Nephron (organoid): Measurements from ENCODE around the gene MARCKS.

Experiments
- H3K27ac Mint-ChIP-seq, 3 experiments: 2 replicates each; pipeline ENCODE4 v1.8.0; 2020; ENCODE audit warnings: mixed read lengths in 3 of 3, mild to moderate bottlenecking in 2 of 3, moderate library complexity in 1 of 3
- H3K27me3 Mint-ChIP-seq: 2 replicates; pipeline ENCODE4 v1.8.0; 2021; ENCODE audit warnings: low read depth, mild to moderate bottlenecking, moderate library complexity, mixed read lengths
- H3K36me3 Mint-ChIP-seq: 2 replicates; pipeline ENCODE4 v1.8.0; 2020; ENCODE audit warnings: low read depth, mixed read lengths
- H3K4me1 Mint-ChIP-seq: 2 replicates; pipeline ENCODE4 v1.8.0; 2020; ENCODE audit warnings: mixed read lengths
- H3K4me3 Mint-ChIP-seq, 3 experiments: 2 replicates each; pipeline ENCODE4 v1.8.0; 2020; ENCODE audit warnings: mild to moderate bottlenecking in 3 of 3, mixed read lengths in 3 of 3, moderate library complexity in 2 of 3
- H3K9me3 Mint-ChIP-seq: 2 replicates; pipeline ENCODE4 v1.8.0; 2020; ENCODE audit warnings: mixed read lengths
- TF ChIP-seq, protein P1 (sequence below), 3 experiments: fragments of 200-600 bp; sonication (generic); IDR thresholded peaks; one replicate each; pipeline ENCODE4 v1.5.0; 2021; ENCODE audit warnings: antibody characterized with exemption in 3 of 3; ENCODE audit not compliant: unreplicated experiment in 3 of 3

MARCKS gene

GRCh38 chr6:113828984-113829695 is 28.0 kb upstream of the MARCKS start:
- Mint-ChIP-seq H3K27ac (peak overlapping the region in 1 of 3 experiments; percentile 9), H3K36me3 (no peaks in the 10 kb centered on the region), H3K27me3 (no peaks in the 10 kb centered on the region), H3K4me3 (no peak overlapping the region), H3K9me3 (no peaks in the 10 kb centered on the region), H3K4me1 (peaks cover 46% of the 10 kb centered on the region)
- TF ChIP-seq, protein P1, sequence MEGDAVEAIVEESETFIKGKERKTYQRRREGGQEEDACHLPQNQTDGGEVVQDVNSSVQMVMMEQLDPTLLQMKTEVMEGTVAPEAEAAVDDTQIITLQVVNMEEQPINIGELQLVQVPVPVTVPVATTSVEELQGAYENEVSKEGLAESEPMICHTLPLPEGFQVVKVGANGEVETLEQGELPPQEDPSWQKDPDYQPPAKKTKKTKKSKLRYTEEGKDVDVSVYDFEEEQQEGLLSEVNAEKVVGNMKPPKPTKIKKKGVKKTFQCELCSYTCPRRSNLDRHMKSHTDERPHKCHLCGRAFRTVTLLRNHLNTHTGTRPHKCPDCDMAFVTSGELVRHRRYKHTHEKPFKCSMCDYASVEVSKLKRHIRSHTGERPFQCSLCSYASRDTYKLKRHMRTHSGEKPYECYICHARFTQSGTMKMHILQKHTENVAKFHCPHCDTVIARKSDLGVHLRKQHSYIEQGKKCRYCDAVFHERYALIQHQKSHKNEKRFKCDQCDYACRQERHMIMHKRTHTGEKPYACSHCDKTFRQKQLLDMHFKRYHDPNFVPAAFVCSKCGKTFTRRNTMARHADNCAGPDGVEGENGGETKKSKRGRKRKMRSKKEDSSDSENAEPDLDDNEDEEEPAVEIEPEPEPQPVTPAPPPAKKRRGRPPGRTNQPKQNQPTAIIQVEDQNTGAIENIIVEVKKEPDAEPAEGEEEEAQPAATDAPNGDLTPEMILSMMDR (IDR thresholded peaks at IDR 0.05; ENCODE audit: unreplicated experiment in 3 of 3), result no peak

- TF ChIP-seq, protein P1 (IDR thresholded peaks at IDR 0.05; ENCODE audit: unreplicated experiment in 3 of 3), result no peak
- peak overlapping the region in 1 of 3 experiments; percentile 9 for H3K27ac Mint-ChIP-seq
- no peaks in the 10 kb centered on the region for H3K36me3 Mint-ChIP-seq
- no peaks in the 10 kb centered on the region for H3K27me3 Mint-ChIP-seq
- peaks cover 41% of the 10 kb centered on the region for H3K4me1 Mint-ChIP-seq
- no peak overlapping the region for H3K4me3 Mint-ChIP-seq
- H3K9me3 Mint-ChIP-seq, result no peaks in the 10 kb centered on the region
These were observed 27.5 kb upstream of the MARCKS start for GRCh38 chr6:113829696-113830045.

GRCh38 chr6:113830140-113830539 is 27.0 kb upstream of the MARCKS start:
- Mint-ChIP-seq H3K4me3 (no peak overlapping the region), H3K4me1 (peaks cover 36% of the 10 kb centered on the region), H3K36me3 (no peaks in the 10 kb centered on the region), H3K9me3 (no peaks in the 10 kb centered on the region), H3K27ac (no peak overlapping the region), H3K27me3 (no peaks in the 10 kb centered on the region)
- TF ChIP-seq, protein P1 (IDR thresholded peaks at IDR 0.05; ENCODE audit: unreplicated experiment in 3 of 3), result no peak

DNA sequence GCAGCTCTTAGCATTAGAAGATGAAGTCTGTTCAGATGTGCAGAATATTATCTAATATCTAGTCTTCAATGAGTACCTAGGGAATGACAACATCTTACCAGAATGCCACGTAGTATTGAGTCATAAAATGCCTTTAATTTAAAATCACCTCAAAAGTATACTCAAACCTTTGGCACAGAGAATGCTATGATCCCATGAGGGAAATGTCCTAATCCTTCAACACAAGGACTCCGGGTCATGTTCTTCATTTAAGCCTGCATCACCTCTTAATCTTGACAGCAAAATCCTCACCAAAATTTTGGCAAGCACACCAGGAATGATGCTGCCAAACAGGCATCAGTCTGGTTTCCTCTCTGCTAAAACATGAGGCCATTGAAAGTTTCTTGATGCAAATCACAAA is 23.6 kb upstream of the MARCKS start:
- TF ChIP-seq, protein P1 (IDR thresholded peaks at IDR 0.05; ENCODE audit: unreplicated experiment in 3 of 3), result no peak
- Mint-ChIP-seq H3K36me3 (no peaks in the 10 kb centered on the region), H3K27me3 (no peaks in the 10 kb centered on the region), H3K4me3 (no peak overlapping the region), H3K27ac (no peak overlapping the region), H3K4me1 (peaks cover 17% of the 10 kb centered on the region), H3K9me3 (no peaks in the 10 kb centered on the region)

GRCh38 chr6:113837170-113837569 is 20.0 kb upstream of the MARCKS start:
- H3K27ac Mint-ChIP-seq, result no peak overlapping the region
- no peaks in the 10 kb centered on the region for H3K27me3 Mint-ChIP-seq
- no peak overlapping the region for H3K4me3 Mint-ChIP-seq
- TF ChIP-seq, protein P1 (IDR thresholded peaks at IDR 0.05; ENCODE audit: unreplicated experiment in 3 of 3), result no peak
- H3K4me1 Mint-ChIP-seq, result peaks cover 5% of the 10 kb centered on the region
- H3K9me3 Mint-ChIP-seq, result no peaks in the 10 kb centered on the region
- no peaks in the 10 kb centered on the region for H3K36me3 Mint-ChIP-seq

DNA sequence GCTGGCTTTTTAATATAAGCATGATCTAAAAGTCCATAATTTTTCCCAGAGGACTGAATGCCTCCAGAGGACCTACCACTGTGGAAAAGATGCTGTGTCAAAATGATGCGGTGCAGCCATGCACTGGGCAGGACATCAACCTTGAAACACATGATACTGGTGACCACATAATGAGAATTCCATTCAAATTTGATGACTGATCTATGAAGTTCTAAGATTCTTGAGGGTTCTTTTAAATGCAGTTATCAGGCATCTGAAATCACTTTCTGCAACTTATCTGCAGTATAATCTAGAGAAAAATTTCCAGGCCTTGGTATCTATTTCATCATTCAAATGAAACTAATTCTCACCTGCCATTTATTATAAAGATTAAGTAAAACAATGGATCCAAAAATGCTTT is 15.0 kb upstream of the MARCKS start:
- no peaks in the 10 kb centered on the region for H3K27me3 Mint-ChIP-seq
- H3K36me3 Mint-ChIP-seq, result no peaks in the 10 kb centered on the region
- no peak overlapping the region for H3K4me3 Mint-ChIP-seq
- TF ChIP-seq, protein P1 (IDR thresholded peaks at IDR 0.05; ENCODE audit: unreplicated experiment in 3 of 3), result no peak
- no peaks in the 10 kb centered on the region for H3K9me3 Mint-ChIP-seq
- H3K4me1 Mint-ChIP-seq, result peaks cover 5% of the 10 kb centered on the region
- no peak overlapping the region for H3K27ac Mint-ChIP-seq
